Stomach (tissue), 4 donors: ENCODE data around the gene TPI1.

Experiments
- EP300 ChIP-seq: sonication (generic); formaldehyde crosslinking; IDR thresholded peaks from one replicate; pipeline ENCODE4 v1.6.1; 2017; ENCODE audit warnings: antibody characterized with exemption
- POLR2A ChIP-seq, 4 donors: fragments of 450-650 bp; IDR thresholded peaks; one replicate each; pipeline ENCODE4 v1.6.1; 2016; ENCODE audit warnings: antibody characterized with exemption in 4 of 4, control low read depth in 2 of 4, mild to moderate bottlenecking in 1 of 4, moderate library complexity in 1 of 4
- TF ChIP-seq, protein P1 (sequence below), 7 experiments: fragments of 450-650 bp in 4 of 7; fragments of 200-600 bp in 3 of 7; sonication (generic) in 3 of 7; IDR thresholded peaks; one replicate each; pipeline ENCODE4 v1.5.1; 2016 to 2019; ENCODE audit warnings: antibody characterized with exemption in 7 of 7, control low read depth in 2 of 7, mild to moderate bottlenecking in 1 of 7

DNA sequence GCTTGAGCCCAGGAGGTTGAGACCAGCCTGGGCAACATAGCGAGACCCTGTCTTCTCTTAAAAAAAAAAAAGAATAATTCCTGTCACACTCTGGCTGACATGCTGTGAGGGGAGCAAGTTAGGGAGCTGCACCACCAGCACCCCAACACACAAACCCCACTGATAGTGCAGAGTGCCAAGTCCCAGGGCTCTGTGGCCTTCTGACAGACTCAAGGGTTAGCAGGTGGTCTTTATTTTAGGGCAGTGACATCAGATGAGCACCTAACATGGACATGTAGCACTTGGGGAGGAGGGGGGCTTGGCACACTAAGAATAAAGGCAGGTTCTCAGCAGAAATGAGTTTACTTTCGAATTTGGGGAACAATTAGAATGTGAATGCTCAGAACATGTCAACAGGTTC, 8.5 kb upstream of the TPI1 start:
- TF ChIP-seq, protein P1, sequence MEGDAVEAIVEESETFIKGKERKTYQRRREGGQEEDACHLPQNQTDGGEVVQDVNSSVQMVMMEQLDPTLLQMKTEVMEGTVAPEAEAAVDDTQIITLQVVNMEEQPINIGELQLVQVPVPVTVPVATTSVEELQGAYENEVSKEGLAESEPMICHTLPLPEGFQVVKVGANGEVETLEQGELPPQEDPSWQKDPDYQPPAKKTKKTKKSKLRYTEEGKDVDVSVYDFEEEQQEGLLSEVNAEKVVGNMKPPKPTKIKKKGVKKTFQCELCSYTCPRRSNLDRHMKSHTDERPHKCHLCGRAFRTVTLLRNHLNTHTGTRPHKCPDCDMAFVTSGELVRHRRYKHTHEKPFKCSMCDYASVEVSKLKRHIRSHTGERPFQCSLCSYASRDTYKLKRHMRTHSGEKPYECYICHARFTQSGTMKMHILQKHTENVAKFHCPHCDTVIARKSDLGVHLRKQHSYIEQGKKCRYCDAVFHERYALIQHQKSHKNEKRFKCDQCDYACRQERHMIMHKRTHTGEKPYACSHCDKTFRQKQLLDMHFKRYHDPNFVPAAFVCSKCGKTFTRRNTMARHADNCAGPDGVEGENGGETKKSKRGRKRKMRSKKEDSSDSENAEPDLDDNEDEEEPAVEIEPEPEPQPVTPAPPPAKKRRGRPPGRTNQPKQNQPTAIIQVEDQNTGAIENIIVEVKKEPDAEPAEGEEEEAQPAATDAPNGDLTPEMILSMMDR (IDR thresholded peaks at IDR 0.05), result no peak
- no peak for TF ChIP-seq POLR2A (IDR thresholded peaks at IDR 0.05)
- TF ChIP-seq EP300, result no peak
